K562 (cell line): Measurements from ENCODE around the gene FARSB. TPM values are rescaled to one million over a fixed set of nuclear protein-coding genes. Genes with fewer than 3 reads are reported as not detected.

Source experiments
- ATAC-seq: fragments of 200-7000 bp; cut with Tn5 transposase; 3 replicates; pipeline ENCODE4 v1.9.1; 2020; ENCODE audit warnings: moderate library complexity
- BruUV-seq: library from RNA; stranded (reverse); fragments of 400-500 nt; replicated peaks from 2 replicates; lab custom pipeline; 2021; lab: Mats Ljungman, UMichigan
- CTCF ChIA-PET: fragments of 300-600 bp; formaldehyde crosslinking; extraction: SDS; loops from one replicate; lab custom pipeline; 2021; ENCODE audit warnings: low intra/inter-chr PET ratio; lab: Yijun Ruan, JAX
- POLR2A ChIA-PET: fragments of 300-600, 350-650 bp; sonication (Branson Sonifier 250); formaldehyde crosslinking; extraction: SDS; loops from one replicate; lab custom pipeline; 2021; ENCODE audit warnings: antibody characterized with exemption, inconsistent platforms; lab: Yijun Ruan, JAX
- DNase-seq, 4 experiments: peaks; one replicate each; pipeline versions ENCODE4 v3.0.0 to v3.0.0-alpha.2; 2011 to 2018; ENCODE audit warnings: low spot score in 3 of 4, mixed read lengths in 3 of 4; ENCODE audit errors: extremely low read depth in 1 of 4
- FAIRE-seq: peaks from 2 replicates; lab custom pipeline; 2011; peaks lifted over from hg19 to GRCh38; lab: Jason Lieb, UNC
- H2AFZ ChIP-seq: 2 replicates; pipeline ENCODE4 v1.6.0; 2011; ENCODE audit warnings: low read depth, low read length, control low read depth, inconsistent platforms
- H3K27ac ChIP-seq: fragments of 200-600 bp; 3 replicates; pipeline ENCODE4 v1.8.0; 2011; ENCODE audit warnings: low read depth, mild to moderate bottlenecking, control low read depth, inconsistent platforms, low read length, moderate library complexity, mixed read lengths; ENCODE audit errors: extremely low read depth
- H3K27me3 ChIP-seq, 2 experiments: fragments of 300-600 bp in 1 of 2; 2 replicates in 1 of 2; 3 replicates in 1 of 2; pipeline versions ENCODE4 v1.6.0 to v1.8.0; 2011; ENCODE audit warnings: inconsistent platforms in 2 of 2, low read length in 2 of 2, mild to moderate bottlenecking in 1 of 2, mixed read lengths in 1 of 2, moderate library complexity in 1 of 2; ENCODE audit not compliant: control insufficient read depth in 2 of 2, insufficient read depth in 2 of 2
- H3K36me3 ChIP-seq: fragments of 300-600 bp; 3 replicates; pipeline ENCODE4 v1.8.0; 2011; ENCODE audit warnings: mild to moderate bottlenecking, low read length, inconsistent platforms; ENCODE audit not compliant: control insufficient read depth, insufficient read depth
- H3K4me1 ChIP-seq, 2 experiments: fragments of 200-600 bp in 1 of 2; replicated peaks in 1 of 2; 2 replicates in 1 of 2; 3 replicates in 1 of 2; pipeline versions ENCODE4 v1.5.1 to v1.8.0; 2011; ENCODE audit warnings: inconsistent platforms in 2 of 2, low read length in 2 of 2, mild to moderate bottlenecking in 1 of 2, mixed read lengths in 1 of 2, moderate library complexity in 1 of 2; ENCODE audit not compliant: control insufficient read depth in 2 of 2, insufficient read depth in 2 of 2
- H3K4me2 ChIP-seq: 2 replicates; pipeline ENCODE4 v1.6.1; 2011; ENCODE audit warnings: low read length, control low read depth, inconsistent platforms, mixed read lengths; ENCODE audit not compliant: insufficient read depth
- H3K4me3 ChIP-seq: fragments of 200-600 bp; sonication (generic), shearing (Covaris generic); 2 replicates; pipeline ENCODE4 v1.5.1; 2016; ENCODE audit warnings: control low read depth, inconsistent platforms
- H3K79me2 ChIP-seq: fragments of 200-600 bp; 3 replicates; pipeline ENCODE4 v1.8.0; 2011; ENCODE audit warnings: low read length, inconsistent platforms; ENCODE audit not compliant: control insufficient read depth, insufficient read depth
- H3K9ac ChIP-seq, 2 experiments: 2 replicates each; pipeline versions ENCODE4 v1.6.0 to v1.6.1; 2011; ENCODE audit warnings: low read depth in 2 of 2, low read length in 2 of 2, control low read depth in 1 of 2, inconsistent platforms in 1 of 2, mild to moderate bottlenecking in 1 of 2, mixed read lengths in 1 of 2; ENCODE audit not compliant: insufficient read depth in 1 of 2
- H3K9me1 ChIP-seq: one replicate; pipeline ENCODE4 v1.6.0; 2011; ENCODE audit warnings: inconsistent platforms, mild to moderate bottlenecking, low read length, moderate library complexity; ENCODE audit not compliant: control insufficient read depth, insufficient read depth
- H3K9me3 ChIP-seq: replicated peaks from 2 replicates; pipeline ENCODE4 v1.5.1; 2011; ENCODE audit warnings: low read depth, low read length, inconsistent platforms; ENCODE audit not compliant: control insufficient read depth, insufficient read depth
- H4K20me1 ChIP-seq: replicated peaks from 2 replicates; pipeline ENCODE4 v1.6.1; 2011; ENCODE audit warnings: low read length, inconsistent platforms, mixed read lengths; ENCODE audit not compliant: control insufficient read depth, insufficient read depth
- CEBPG ChIP-seq, 3 experiments: fragments of 200-800 bp in 1 of 3; sonication (Bioruptor generic) in 1 of 3; sonication (generic) in 1 of 3; formaldehyde crosslinking in 1 of 3; IDR thresholded peaks in 2 of 3; conservative IDR thresholded peaks in 1 of 3; 2 replicates each; pipeline versions ENCODE4 v1.6.1 to v1.8.0; 2016 to 2022; ENCODE audit warnings: missing compliant biosample characterization in 2 of 3, missing genetic modification characterization in 2 of 3, mild to moderate bottlenecking in 1 of 3, missing genetic modification reagents in 1 of 3
- ETV5 ChIP-seq: sonication (generic); formaldehyde crosslinking; IDR thresholded peaks from 2 replicates; pipeline ENCODE4 v1.4.0; 2020; ENCODE audit warnings: low read depth, mild to moderate bottlenecking, missing genetic modification reagents
- KDM4B ChIP-seq, 2 experiments: fragments of 450-650 bp in 1 of 2; sonication (generic) in 1 of 2; IDR thresholded peaks; 2 replicates each; pipeline ENCODE4 v1.6.1; 2016 to 2017; ENCODE audit warnings: borderline replicate concordance in 2 of 2, antibody characterized with exemption in 1 of 2, low read depth in 1 of 2, mild to moderate bottlenecking in 1 of 2
- NFATC3 ChIP-seq: fragments of 450-650 bp; IDR thresholded peaks from 2 replicates; pipeline ENCODE4 v1.6.1; 2017; ENCODE audit warnings: mild to moderate bottlenecking
- SIN3B ChIP-seq: fragments of 450-650 bp; IDR thresholded peaks from 2 replicates; pipeline ENCODE4 v1.6.1; 2017; ENCODE audit warnings: low read depth, mild to moderate bottlenecking, moderate library complexity
- SRSF9 ChIP-seq: fragments of 200-400 bp; formaldehyde crosslinking; IDR thresholded peaks from 2 replicates; pipeline ENCODE4 v1.6.1; 2017; ENCODE audit warnings: low read depth, low read length, borderline replicate concordance
- TAF15 ChIP-seq: fragments of 200-400 bp; formaldehyde crosslinking; IDR thresholded peaks from 2 replicates; pipeline ENCODE4 v1.6.1; 2017; ENCODE audit warnings: mild to moderate bottlenecking, low read depth, low read length, moderate library complexity
- ZBTB1 ChIP-seq: sonication (generic); formaldehyde crosslinking; IDR thresholded peaks from 2 replicates; pipeline ENCODE4 v1.8.1; 2023; ENCODE audit warnings: missing genetic modification reagents, low read depth, mild to moderate bottlenecking, borderline replicate concordance
- ZBTB17 ChIP-seq: fragments of 450-650 bp; formaldehyde crosslinking; IDR thresholded peaks from 2 replicates; pipeline ENCODE4 v1.4.0; 2020; ENCODE audit warnings: mild to moderate bottlenecking
- ZNF134 ChIP-seq: fragments of 250-450 bp; sonication (Bioruptor Pico); conservative IDR thresholded peaks from 2 replicates; pipeline ENCODE4 v1.4.0; 2020
- WGBS: fragments of 100-300 bp; shearing (Covaris generic); methylation state at CpG from one replicate; pipeline ENCODE4 v1.1.6; 2016; ENCODE audit warnings: low coverage, mixed read lengths; ENCODE audit not compliant: insufficient coverage; ENCODE audit errors: missing lambda C conversion rate; 5-methylcytosine and 5-hydroxymethylcytosine counted together
- in situ Hi-C: fragments of 300-500 bp; cut with MboI; formaldehyde crosslinking; loops from 4 replicates; pipeline ENCODE4 v1.15.0; 2018; ENCODE audit warnings: inconsistent platforms, mixed read lengths
- intact Hi-C: fragments of 100-400 bp; cut with micrococcal nuclease; formaldehyde crosslinking; loops from 2 replicates; pipeline ENCODE4 v1.14.2; 2022
- polyA plus RNA-seq, 8 experiments: library from polyadenylated mRNA; depleted of rRNA in 4 of 8; stranded (reverse) in 5 of 8; unstranded in 3 of 8; fragments of >200 nt; fragmentation: Nextera tagmentation in 2 of 8; fragmentation: Illumina TruSeq in 1 of 8; extraction: Ambion mirVana in 2 of 8; extraction: Trizol in 1 of 8; gene quantifications; 2 replicates each; pipeline versions ENCODE4 v1.2.1 to v1.2.3, GENCODE V29; 2011 to 2014; ENCODE audit warnings: inconsistent platforms in 1 of 8, missing spikeins in 1 of 8
- total RNA-seq, 7 experiments: library from RNA; depleted of rRNA in 6 of 7; stranded (reverse); fragments of >200 nt in 6 of 7; fragmentation: Illumina TruSeq in 2 of 7; extraction: Trizol in 2 of 7; gene quantifications; 2 replicates each; pipeline versions ENCODE4 v1.2.1 to v1.2.3, GENCODE V29; 2011 to 2021; ENCODE audit warnings: low replicate concordance in 1 of 7
- TF ChIP-seq, protein P1 (sequence below), 2 experiments: fragments of 250-450 bp in 1 of 2; fragments of 450-650 bp in 1 of 2; sonication (Bioruptor Pico) in 1 of 2; IDR thresholded peaks; 2 replicates each; pipeline versions ENCODE4 v1.6.1 to v1.8.0; 2016 to 2021; ENCODE audit warnings: mild to moderate bottlenecking in 2 of 2, moderate library complexity in 2 of 2, missing compliant biosample characterization in 1 of 2, missing genetic modification characterization in 1 of 2
- TF ChIP-seq, protein P2 (sequence below): fragments of 250-450 bp; sonication (Bioruptor Pico); IDR thresholded peaks from 2 replicates; pipeline ENCODE4 v1.8.0; 2022; ENCODE audit warnings: moderate library complexity, mild to moderate bottlenecking, inconsistent platforms
- TF ChIP-seq, protein P3 (sequence below): fragments of 250-450 bp; sonication (Bioruptor Pico); IDR thresholded peaks from 2 replicates; pipeline ENCODE4 v1.4.0; 2020; ENCODE audit warnings: mild to moderate bottlenecking
- TF ChIP-seq, protein P4 (sequence below): fragments of 250-450 bp; sonication (Bioruptor Pico); IDR thresholded peaks from 2 replicates; pipeline ENCODE4 v1.4.0; 2020; ENCODE audit warnings: mild to moderate bottlenecking, moderate library complexity

Gene FARSB
- total and polyA plus RNA-seq, 9 of the 15 experiments (the other 6 are each of a cell fraction or from before 2014, with no cell fraction given): 26.6 to 171 (median 55.7) TPM

DNA sequence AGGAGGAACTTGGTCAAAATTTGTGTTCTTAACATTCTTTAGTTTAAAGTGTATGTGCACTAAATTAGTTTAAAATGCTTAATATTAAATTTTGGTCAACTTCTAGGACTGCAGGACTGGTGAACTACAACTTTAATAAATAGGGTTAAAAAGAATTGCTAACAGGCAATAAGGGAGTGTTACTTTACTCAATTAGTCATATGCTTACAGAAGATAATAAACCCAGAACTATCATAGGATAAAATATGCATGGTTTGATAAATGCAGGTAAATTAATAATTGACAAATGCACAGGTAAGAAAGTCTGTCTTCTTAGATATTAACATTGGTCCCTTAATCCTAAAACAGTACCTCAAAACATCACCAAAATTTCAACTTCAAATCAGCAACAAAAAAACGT is 20.6 kb downstream of the FARSB start:
- no TSS peak for BruUV-seq
- in situ Hi-C loops (no loop called here), intact Hi-C loops (no loop called here)
- no peak for ATAC-seq
- CTCF ChIA-PET: no interaction called here
- no peak for DNase-seq
- Histone ChIP-seq H3K36me3 (peaks cover 88% of the 10 kb centered on the region), H3K9ac (no peak overlapping the region), H3K79me2 (no peaks in the 10 kb centered on the region), H3K4me3 (no peak overlapping the region), H3K9me3 (no peaks in the 10 kb centered on the region), H4K20me1 (no peaks in the 10 kb centered on the region), H3K4me1 (no peaks in the 10 kb centered on the region), H3K27ac (no peak overlapping the region), H3K4me2 (no peak overlapping the region), H3K9me1 (no peaks in the 10 kb centered on the region), H2AFZ (no peak overlapping the region), H3K27me3 (no peaks in the 10 kb centered on the region)
- 100% methylated on average over 1 of the region's 1 CpG for WGBS
- POLR2A ChIA-PET: no interaction called here
- no peak for FAIRE-seq
- TF ChIP-seq, protein P1, sequence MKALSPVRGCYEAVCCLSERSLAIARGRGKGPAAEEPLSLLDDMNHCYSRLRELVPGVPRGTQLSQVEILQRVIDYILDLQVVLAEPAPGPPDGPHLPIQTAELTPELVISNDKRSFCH (CRISPR knock-in tag; IDR thresholded peaks at IDR 0.05): no peak
- TF ChIP-seq, protein P1 (tag; IDR thresholded peaks at IDR 0.05): no peak
- TF ChIP-seq SIN3B (no peak), KDM4B (IDR thresholded peaks at IDR 0.05; ENCODE audit: borderline replicate concordance in 2 of 2, low read depth in 1 of 2) (no peak), ZBTB17 (no peak), ETV5 (CRISPR knock-in tag) (no peak), ZBTB1 (no peak), NFATC3 (no peak), SRSF9 (no peak), ZNF134 (CRISPR knock-in tag) (no peak), TAF15 (no peak), CEBPG (CRISPR knock-in tag; IDR thresholded peaks at IDR 0.05) (no peak), CEBPG (tag; conservative IDR thresholded peaks at IDR 0.05 in 1 of 2, IDR thresholded peaks at IDR 0.05 in 1 of 2) (no peak)
- TF ChIP-seq, protein P2, sequence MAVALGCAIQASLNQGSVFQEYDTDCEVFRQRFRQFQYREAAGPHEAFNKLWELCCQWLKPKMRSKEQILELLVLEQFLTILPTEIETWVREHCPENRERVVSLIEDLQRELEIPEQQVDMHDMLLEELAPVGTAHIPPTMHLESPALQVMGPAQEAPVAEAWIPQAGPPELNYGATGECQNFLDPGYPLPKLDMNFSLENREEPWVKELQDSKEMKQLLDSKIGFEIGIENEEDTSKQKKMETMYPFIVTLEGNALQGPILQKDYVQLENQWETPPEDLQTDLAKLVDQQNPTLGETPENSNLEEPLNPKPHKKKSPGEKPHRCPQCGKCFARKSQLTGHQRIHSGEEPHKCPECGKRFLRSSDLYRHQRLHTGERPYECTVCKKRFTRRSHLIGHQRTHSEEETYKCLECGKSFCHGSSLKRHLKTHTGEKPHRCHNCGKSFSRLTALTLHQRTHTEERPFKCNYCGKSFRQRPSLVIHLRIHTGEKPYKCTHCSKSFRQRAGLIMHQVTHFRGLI (CRISPR knock-in tag): no peak
- TF ChIP-seq, protein P3, sequence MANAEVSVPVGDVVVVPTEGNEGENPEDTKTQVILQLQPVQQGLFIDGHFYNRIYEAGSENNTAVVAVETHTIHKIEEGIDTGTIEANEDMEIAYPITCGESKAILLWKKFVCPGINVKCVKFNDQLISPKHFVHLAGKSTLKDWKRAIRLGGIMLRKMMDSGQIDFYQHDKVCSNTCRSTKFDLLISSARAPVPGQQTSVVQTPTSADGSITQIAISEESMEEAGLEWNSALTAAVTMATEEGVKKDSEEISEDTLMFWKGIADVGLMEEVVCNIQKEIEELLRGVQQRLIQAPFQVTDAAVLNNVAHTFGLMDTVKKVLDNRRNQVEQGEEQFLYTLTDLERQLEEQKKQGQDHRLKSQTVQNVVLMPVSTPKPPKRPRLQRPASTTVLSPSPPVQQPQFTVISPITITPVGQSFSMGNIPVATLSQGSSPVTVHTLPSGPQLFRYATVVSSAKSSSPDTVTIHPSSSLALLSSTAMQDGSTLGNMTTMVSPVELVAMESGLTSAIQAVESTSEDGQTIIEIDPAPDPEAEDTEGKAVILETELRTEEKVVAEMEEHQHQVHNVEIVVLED (CRISPR knock-in tag): no peak
- TF ChIP-seq, protein P4, sequence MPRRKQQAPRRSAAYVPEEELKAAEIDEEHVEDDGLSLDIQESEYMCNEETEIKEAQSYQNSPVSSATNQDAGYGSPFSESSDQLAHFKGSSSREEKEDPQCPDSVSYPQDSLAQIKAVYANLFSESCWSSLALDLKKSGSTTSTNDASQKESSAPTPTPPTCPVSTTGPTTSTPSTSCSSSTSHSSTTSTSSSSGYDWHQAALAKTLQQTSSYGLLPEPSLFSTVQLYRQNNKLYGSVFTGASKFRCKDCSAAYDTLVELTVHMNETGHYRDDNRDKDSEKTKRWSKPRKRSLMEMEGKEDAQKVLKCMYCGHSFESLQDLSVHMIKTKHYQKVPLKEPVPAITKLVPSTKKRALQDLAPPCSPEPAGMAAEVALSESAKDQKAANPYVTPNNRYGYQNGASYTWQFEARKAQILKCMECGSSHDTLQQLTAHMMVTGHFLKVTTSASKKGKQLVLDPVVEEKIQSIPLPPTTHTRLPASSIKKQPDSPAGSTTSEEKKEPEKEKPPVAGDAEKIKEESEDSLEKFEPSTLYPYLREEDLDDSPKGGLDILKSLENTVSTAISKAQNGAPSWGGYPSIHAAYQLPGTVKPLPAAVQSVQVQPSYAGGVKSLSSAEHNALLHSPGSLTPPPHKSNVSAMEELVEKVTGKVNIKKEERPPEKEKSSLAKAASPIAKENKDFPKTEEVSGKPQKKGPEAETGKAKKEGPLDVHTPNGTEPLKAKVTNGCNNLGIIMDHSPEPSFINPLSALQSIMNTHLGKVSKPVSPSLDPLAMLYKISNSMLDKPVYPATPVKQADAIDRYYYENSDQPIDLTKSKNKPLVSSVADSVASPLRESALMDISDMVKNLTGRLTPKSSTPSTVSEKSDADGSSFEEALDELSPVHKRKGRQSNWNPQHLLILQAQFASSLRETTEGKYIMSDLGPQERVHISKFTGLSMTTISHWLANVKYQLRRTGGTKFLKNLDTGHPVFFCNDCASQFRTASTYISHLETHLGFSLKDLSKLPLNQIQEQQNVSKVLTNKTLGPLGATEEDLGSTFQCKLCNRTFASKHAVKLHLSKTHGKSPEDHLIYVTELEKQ (CRISPR knock-in tag): no peak
